ENCODE data around the gene PDS5A. TPM values are rescaled to one million over a fixed set of nuclear protein-coding genes. Genes with fewer than 3 reads are reported as not detected.

Gene PDS5A
- total and polyA plus RNA-seq, 9 of the 15 experiments (the other 6 are each of a cell fraction or from before 2014, with no cell fraction given) = 16.4 to 85.4 (median 70.0) TPM

GRCh38 chr4:39977489-39978377, at the start of gene PDS5A (continued):
- TF ChIP-seq NR4A1 (CRISPR knock-in tag; IDR thresholded peaks at IDR 0.05) (0 out of 2 replicates have a peak, but pooled peaks have one; percentile 59), NR4A1 (tag; IDR thresholded peaks at IDR 0.05) (no peak; the same call in 1 of the 2 replicates), CCAR2 (IDR thresholded peaks at IDR 0.05; ENCODE audit: low read depth, low read length) (no peak), HMGXB4 (CRISPR knock-in tag; IDR thresholded peaks at IDR 0.05) (peak; percentile 97), SOX6 (IDR thresholded peaks at IDR 0.05) (peak; percentile 40; the same call in 1 of the 2 replicates), FOXP4 (CRISPR knock-in tag; IDR thresholded peaks at IDR 0.05; ENCODE audit: borderline replicate concordance) (no peak), HNRNPLL (IDR thresholded peaks at IDR 0.05; ENCODE audit: low read depth, low read length, poor library complexity, severe bottlenecking) (peak; percentile 54), ESRRB (CRISPR knock-in tag; IDR thresholded peaks at IDR 0.05; ENCODE audit: borderline replicate concordance) (no peak), CREB1 (IDR thresholded peaks at IDR 0.05) (peak; percentile 36; the same call in 1 of the 2 replicates), CREB1 (CRISPR knock-in tag; IDR thresholded peaks at IDR 0.05) (peak; percentile 73; the same call in 1 of the 2 replicates), YY1 (IDR thresholded peaks at IDR 0.05; ENCODE audit: borderline replicate concordance in 1 of 3, control insufficient read depth in 1 of 3, extremely low read depth in 1 of 3, insufficient read depth in 3 of 3, insufficient read length in 1 of 3, insufficient replicate concordance in 2 of 3, low read depth in 1 of 3, low read length in 2 of 3) (peak in 2 of 3 experiments; percentile 9 to 59), ZBTB2 (IDR thresholded peaks at IDR 0.05) (peak; percentile 59; the same call in 1 of the 2 replicates), FUS (optimal IDR thresholded peaks at IDR 0.05; ENCODE audit: low read depth, low read length) (peak; percentile 35), CCNT2 (IDR thresholded peaks at IDR 0.05; ENCODE audit: borderline replicate concordance, extremely low read depth, insufficient read length, low read depth, low read length) (peak; percentile 88), TRIM25 (IDR thresholded peaks at IDR 0.05; ENCODE audit: borderline replicate concordance) (no peak), NONO (IDR thresholded peaks at IDR 0.05; ENCODE audit: low read depth in 2 of 2, low read length in 1 of 2) (peak; percentile 25 to 74; a peak in 1 of 4 replicates), TCF7 (IDR thresholded peaks at IDR 0.05; ENCODE audit: borderline replicate concordance) (no peak), CHD1 (IDR thresholded peaks at IDR 0.05; ENCODE audit: low read length) (no peak)

Measured in K562 (cell line).